Measurements from ENCODE around the gene FECH.

FECH gene

DNA sequence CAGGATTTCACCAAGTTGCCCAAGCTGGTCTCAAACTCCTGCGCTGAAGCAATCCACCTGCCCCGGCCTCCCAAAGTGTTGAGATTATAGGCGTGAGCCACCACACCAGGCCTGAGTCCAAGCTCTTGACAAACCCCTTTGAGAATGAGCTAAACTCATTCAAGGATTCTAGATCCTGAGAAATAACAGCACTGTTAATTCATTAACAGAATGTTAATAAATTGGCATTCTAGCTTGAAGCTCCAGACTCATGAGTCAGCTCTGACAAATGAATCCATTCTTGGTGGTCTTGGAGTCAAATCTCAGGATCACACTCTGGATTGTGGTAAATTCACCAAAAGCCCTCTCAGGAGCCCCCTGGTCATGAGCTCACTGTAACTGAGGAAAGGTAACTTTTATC is 33.4 kb upstream of the FECH start:
- Histone ChIP-seq H3F3A (ENCODE audit: insufficient read depth, low read length) (no peaks in the 10 kb centered on the region), H3K9ac (ENCODE audit: low read length) (peak overlapping the region; percentile 67; the same call in 1 of the 2 replicates), H3K4me2 (ENCODE audit: low read length) (peak overlapping the region; percentile 89), H3K79me2 (ENCODE audit: insufficient read depth, low read length) (peaks cover 26% of the 10 kb centered on the region), H3K9me3 (ENCODE audit: low read length) (no peaks in the 10 kb centered on the region), H3K4me3 (ENCODE audit: low read depth, low read length, poor library complexity, severe bottlenecking) (peak overlapping the region; percentile 68), H3K4me1 (ENCODE audit: insufficient read depth, low read length, severe bottlenecking) (peaks cover 23% of the 10 kb centered on the region), H2AFZ (ENCODE audit: low read length) (no peak overlapping the region), H4K20me1 (ENCODE audit: insufficient read depth, low read length) (no peaks in the 10 kb centered on the region), H3K27me3 (ENCODE audit: insufficient read depth, low read length) (no peaks in the 10 kb centered on the region), H3K36me3 (ENCODE audit: insufficient read depth, low read length) (peaks cover 45% of the 10 kb centered on the region), H3K27ac (ENCODE audit: low read depth, low read length, poor library complexity, severe bottlenecking) (no peak overlapping the region), H3K9me2 (ENCODE audit: low read depth, low read length) (no peaks in the 10 kb centered on the region)
- TF ChIP-seq, protein P1, sequence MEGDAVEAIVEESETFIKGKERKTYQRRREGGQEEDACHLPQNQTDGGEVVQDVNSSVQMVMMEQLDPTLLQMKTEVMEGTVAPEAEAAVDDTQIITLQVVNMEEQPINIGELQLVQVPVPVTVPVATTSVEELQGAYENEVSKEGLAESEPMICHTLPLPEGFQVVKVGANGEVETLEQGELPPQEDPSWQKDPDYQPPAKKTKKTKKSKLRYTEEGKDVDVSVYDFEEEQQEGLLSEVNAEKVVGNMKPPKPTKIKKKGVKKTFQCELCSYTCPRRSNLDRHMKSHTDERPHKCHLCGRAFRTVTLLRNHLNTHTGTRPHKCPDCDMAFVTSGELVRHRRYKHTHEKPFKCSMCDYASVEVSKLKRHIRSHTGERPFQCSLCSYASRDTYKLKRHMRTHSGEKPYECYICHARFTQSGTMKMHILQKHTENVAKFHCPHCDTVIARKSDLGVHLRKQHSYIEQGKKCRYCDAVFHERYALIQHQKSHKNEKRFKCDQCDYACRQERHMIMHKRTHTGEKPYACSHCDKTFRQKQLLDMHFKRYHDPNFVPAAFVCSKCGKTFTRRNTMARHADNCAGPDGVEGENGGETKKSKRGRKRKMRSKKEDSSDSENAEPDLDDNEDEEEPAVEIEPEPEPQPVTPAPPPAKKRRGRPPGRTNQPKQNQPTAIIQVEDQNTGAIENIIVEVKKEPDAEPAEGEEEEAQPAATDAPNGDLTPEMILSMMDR (IDR thresholded peaks at IDR 0.05; ENCODE audit: low read length), result no peak

DNA sequence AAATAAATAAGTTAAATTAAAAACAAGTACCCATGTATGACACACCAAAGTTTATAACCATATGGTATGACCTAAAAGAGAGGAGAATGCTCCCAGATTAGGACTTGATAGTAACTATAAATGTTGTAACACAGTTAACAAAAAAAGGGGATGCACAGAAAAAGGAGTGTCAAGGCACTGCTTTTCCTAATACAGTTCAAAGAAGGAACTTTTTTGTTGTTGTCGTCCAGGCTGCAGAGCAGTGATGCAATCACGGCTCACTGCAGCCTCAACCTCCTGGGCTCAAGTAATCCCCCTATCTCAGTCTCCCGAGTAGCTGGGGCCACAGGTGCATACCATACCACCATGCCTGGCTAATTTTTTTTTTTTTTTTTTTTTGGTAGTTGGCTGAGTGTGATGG is 32.4 kb upstream of the FECH start:
- Histone ChIP-seq H3K9ac (ENCODE audit: low read length) (no peak overlapping the region), H3K4me1 (ENCODE audit: insufficient read depth, low read length, severe bottlenecking) (peaks cover 23% of the 10 kb centered on the region), H3K79me2 (ENCODE audit: insufficient read depth, low read length) (peaks cover 26% of the 10 kb centered on the region), H3K4me2 (ENCODE audit: low read length) (no peak overlapping the region), H3F3A (ENCODE audit: insufficient read depth, low read length) (no peaks in the 10 kb centered on the region), H3K4me3 (ENCODE audit: low read depth, low read length, poor library complexity, severe bottlenecking) (no peak overlapping the region), H3K27me3 (ENCODE audit: insufficient read depth, low read length) (no peaks in the 10 kb centered on the region), H3K27ac (ENCODE audit: low read depth, low read length, poor library complexity, severe bottlenecking) (no peak overlapping the region), H3K9me2 (ENCODE audit: low read depth, low read length) (no peaks in the 10 kb centered on the region), H3K36me3 (ENCODE audit: insufficient read depth, low read length) (peaks cover 53% of the 10 kb centered on the region), H2AFZ (ENCODE audit: low read length) (no peak overlapping the region), H3K9me3 (ENCODE audit: low read length) (no peaks in the 10 kb centered on the region), H4K20me1 (ENCODE audit: insufficient read depth, low read length) (no peaks in the 10 kb centered on the region)
- TF ChIP-seq, protein P1 (IDR thresholded peaks at IDR 0.05; ENCODE audit: low read length), result no peak
- TF ChIP-seq EZH2 (IDR thresholded peaks at IDR 0.05; ENCODE audit: borderline replicate concordance, low read length), result no peak

DNA sequence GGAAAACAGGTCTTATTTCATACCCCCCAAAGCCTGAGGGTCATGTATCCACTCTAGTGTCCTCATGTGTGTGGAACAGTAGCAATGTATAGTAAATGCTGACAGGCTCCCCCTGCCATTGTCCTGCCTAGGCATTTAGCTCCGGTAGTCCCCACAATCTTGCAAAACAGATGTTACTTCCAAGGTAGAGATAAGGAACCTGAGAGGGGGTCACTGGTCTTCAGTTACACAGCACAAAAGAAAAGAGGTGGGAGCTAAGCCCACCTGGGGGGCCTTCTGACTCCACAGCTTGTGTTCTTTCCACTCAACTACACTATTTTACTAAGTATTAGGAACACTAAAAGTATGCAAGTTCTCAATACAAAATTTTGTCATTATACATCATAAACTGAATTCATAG is 17.4 kb upstream of the FECH start:
- no peak overlapping the region for H3K27ac ChIP-seq (ENCODE audit: low read depth, low read length, poor library complexity, severe bottlenecking)
- no peak overlapping the region for H3K9ac ChIP-seq (ENCODE audit: low read length)
- H3K36me3 ChIP-seq (ENCODE audit: insufficient read depth, low read length), result peaks cover 92% of the 10 kb centered on the region
- no peak overlapping the region for H3K4me2 ChIP-seq (ENCODE audit: low read length)
- no peak for TF ChIP-seq EZH2 (IDR thresholded peaks at IDR 0.05; ENCODE audit: borderline replicate concordance, low read length)
- TF ChIP-seq, protein P1 (IDR thresholded peaks at IDR 0.05; ENCODE audit: low read length), result no peak
- H4K20me1 ChIP-seq (ENCODE audit: insufficient read depth, low read length), result no peaks in the 10 kb centered on the region
- H3K9me3 ChIP-seq (ENCODE audit: low read length), result no peaks in the 10 kb centered on the region
- H3K27me3 ChIP-seq (ENCODE audit: insufficient read depth, low read length), result no peaks in the 10 kb centered on the region
- no peaks in the 10 kb centered on the region for H3F3A ChIP-seq (ENCODE audit: insufficient read depth, low read length)
- no peaks in the 10 kb centered on the region for H3K79me2 ChIP-seq (ENCODE audit: insufficient read depth, low read length)
- no peaks in the 10 kb centered on the region for H3K9me2 ChIP-seq (ENCODE audit: low read depth, low read length)
- no peaks in the 10 kb centered on the region for H3K4me1 ChIP-seq (ENCODE audit: insufficient read depth, low read length, severe bottlenecking)
- H3K4me3 ChIP-seq (ENCODE audit: low read depth, low read length, poor library complexity, severe bottlenecking), result no peak overlapping the region
- no peak overlapping the region for H2AFZ ChIP-seq (ENCODE audit: low read length)

Data from OCI-LY1 (cell line).